ENCODE data around the gene FAM3B.

GRCh38 chr21:41295721-41296254 lies 20.8 kb upstream of the FAM3B start:
- TF ChIP-seq ZNF274 (IDR thresholded peaks at IDR 0.05; ENCODE audit: low read depth, low read length) (no peak), YY1 (IDR thresholded peaks at IDR 0.05; ENCODE audit: insufficient read depth, insufficient read length) (no peak)

Measured in NT2/D1 (cell line).